ENCODE measurements around the gene PRDM1. TPM values are rescaled to one million over a fixed set of nuclear protein-coding genes. Genes with fewer than 3 reads are reported as not detected.
A peak's percentile ranks its signal among the peaks of the same experiment; 100 is the strongest.

The PRDM1 gene
- total RNA-seq, 1 experiment from 2014 or later = 0.40 TPM

DNA sequence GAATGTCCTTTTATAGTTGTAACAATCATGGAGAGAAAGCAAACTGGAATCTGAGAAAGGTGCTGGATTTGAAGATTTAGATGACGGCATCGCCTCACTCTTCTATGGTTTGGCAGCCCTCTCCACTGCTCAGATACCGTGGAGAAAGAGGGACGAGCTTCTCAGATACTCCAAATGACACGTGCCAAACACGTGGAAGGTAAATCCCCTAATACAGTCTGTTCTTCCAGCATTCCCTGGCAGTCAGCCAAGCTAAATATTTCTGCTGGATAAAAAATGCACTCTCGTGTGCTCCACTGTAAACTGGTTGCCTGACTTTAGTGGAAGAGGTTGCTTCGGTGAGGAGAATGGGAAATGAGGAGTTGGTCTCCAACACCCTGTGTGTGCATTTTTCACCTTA lies 16.7 kb upstream of the PRDM1 start:
- no peaks in the 10 kb centered on the region for H3K36me3 Mint-ChIP-seq (ENCODE audit: insufficient read depth, unreplicated experiment)
- no peak overlapping the region for H3K27ac Mint-ChIP-seq (ENCODE audit: unreplicated experiment)

DNA sequence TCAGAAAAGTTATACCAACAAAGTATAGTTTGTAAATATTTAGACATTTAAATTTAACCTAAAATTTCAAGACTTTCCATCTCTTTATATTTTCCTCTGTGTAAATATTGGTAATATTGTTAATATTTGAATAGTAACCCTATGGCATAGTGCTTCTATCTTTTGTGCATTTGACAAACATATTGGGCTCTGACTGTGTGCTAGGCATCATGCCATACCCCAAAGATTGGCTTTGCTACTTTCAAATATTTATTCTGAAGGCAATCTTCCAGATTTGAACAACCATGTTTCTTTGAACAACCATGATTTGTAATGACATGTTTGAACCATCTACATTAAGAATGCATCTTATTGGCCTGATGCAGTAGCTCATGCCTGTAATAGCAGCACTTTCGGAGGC lies 15.5 kb upstream of the PRDM1 start:
- CTCF ChIA-PET = no interaction called here
- Mint-ChIP-seq H3K9me3 (ENCODE audit: low read depth, unreplicated experiment) (no peaks in the 10 kb centered on the region), H3K27me3 (ENCODE audit: unreplicated experiment) (peaks cover 28% of the 10 kb centered on the region), H3K36me3 (ENCODE audit: insufficient read depth, unreplicated experiment) (no peaks in the 10 kb centered on the region), H3K4me1 (ENCODE audit: low read depth, unreplicated experiment) (peaks cover 8% of the 10 kb centered on the region), H3K27ac (ENCODE audit: unreplicated experiment) (no peak overlapping the region), H3K4me3 (ENCODE audit: low read depth, unreplicated experiment) (no peak overlapping the region)
- TF ChIP-seq CTCF (IDR thresholded peaks at IDR 0.05; ENCODE audit: unreplicated experiment) = no peak
- intact Hi-C loops (cut with micrococcal nuclease; ENCODE audit: unreplicated experiment) = no loop called here
- DNase-seq = no peak
- BruUV-seq (replicated peaks) = no TSS peak

More for the DNA sequence above, 16.7 kb upstream of the PRDM1 start:
- DNase-seq = peak; percentile 51
- Mint-ChIP-seq H3K4me1 (ENCODE audit: low read depth, unreplicated experiment) (peaks cover 8% of the 10 kb centered on the region), H3K9me3 (ENCODE audit: low read depth, unreplicated experiment) (no peaks in the 10 kb centered on the region), H3K4me3 (ENCODE audit: low read depth, unreplicated experiment) (no peak overlapping the region), H3K27me3 (ENCODE audit: unreplicated experiment) (peaks cover 38% of the 10 kb centered on the region)
- intact Hi-C loops (cut with micrococcal nuclease; ENCODE audit: unreplicated experiment) = no loop called here
- TF ChIP-seq CTCF (IDR thresholded peaks at IDR 0.05; ENCODE audit: unreplicated experiment) = no peak
- CTCF ChIA-PET = interaction anchor here (0.9 kb wide), 1 partner anchor 16 kb away, joined by 4 read pairs; the partner anchor contains the start of gene PRDM1
- no TSS peak for BruUV-seq (replicated peaks)

DNA sequence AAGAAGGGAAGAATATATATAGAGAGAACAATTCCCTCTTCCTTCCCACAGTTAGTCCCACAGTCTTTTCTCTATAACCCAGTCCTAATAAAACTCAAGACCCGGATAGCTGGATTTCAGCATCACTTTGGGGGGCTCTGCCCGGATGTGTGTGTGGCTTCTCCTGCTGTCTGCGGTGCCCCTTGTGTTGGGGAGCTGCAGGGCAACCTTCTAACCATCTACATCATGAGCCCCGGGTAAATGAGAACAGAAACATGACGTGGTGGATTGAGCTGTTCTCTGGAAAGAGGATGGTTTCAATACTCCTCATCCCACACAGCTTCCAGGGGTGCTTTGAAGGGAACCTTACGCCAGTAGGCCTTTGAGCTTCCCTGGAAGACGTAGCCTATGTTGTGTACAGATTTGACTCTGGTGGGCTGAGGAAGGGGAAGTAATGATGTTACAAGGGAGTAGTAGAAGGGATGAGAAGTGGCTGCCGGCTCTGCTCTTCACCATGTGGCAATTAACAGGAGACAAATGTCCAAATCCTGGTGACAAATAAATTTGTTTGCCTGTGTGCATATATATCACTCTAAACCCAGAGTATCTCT lies 13.5 kb upstream of the PRDM1 start:
- H3K27ac Mint-ChIP-seq (ENCODE audit: unreplicated experiment) = no peak overlapping the region
- no TSS peak for BruUV-seq (replicated peaks)
- peaks cover 8% of the 10 kb centered on the region for H3K4me1 Mint-ChIP-seq (ENCODE audit: low read depth, unreplicated experiment)
- H3K27me3 Mint-ChIP-seq (ENCODE audit: unreplicated experiment) = peaks cover 20% of the 10 kb centered on the region
- no peak for TF ChIP-seq CTCF (IDR thresholded peaks at IDR 0.05; ENCODE audit: unreplicated experiment)
- CTCF ChIA-PET = no interaction called here
- intact Hi-C loops (cut with micrococcal nuclease; ENCODE audit: unreplicated experiment) = no loop called here
- no peak for DNase-seq
- H3K36me3 Mint-ChIP-seq (ENCODE audit: insufficient read depth, unreplicated experiment) = no peaks in the 10 kb centered on the region
- H3K9me3 Mint-ChIP-seq (ENCODE audit: low read depth, unreplicated experiment) = no peaks in the 10 kb centered on the region
- no peak overlapping the region for H3K4me3 Mint-ChIP-seq (ENCODE audit: low read depth, unreplicated experiment)

DNA sequence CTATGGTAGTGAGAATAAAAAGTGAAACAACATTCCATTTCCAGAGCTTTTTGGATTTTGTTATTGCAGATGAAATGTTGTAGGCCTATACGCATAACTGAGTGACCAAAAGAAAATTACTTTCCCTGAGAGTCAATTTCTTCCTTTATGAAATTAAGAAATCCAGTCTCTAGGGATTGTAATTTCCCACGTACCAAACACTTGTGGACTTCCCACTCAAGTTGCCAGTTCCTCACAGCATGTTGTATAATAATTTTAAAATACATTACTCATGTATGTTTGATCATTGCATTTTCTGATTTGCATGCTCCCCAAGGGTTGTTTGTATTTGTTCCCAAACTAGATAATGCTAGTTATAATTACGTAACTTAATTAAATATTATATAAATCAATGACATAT lies 12.0 kb upstream of the PRDM1 start:
- H3K27ac Mint-ChIP-seq (ENCODE audit: unreplicated experiment) = no peak overlapping the region
- H3K4me1 Mint-ChIP-seq (ENCODE audit: low read depth, unreplicated experiment) = peaks cover 8% of the 10 kb centered on the region
- H3K36me3 Mint-ChIP-seq (ENCODE audit: insufficient read depth, unreplicated experiment) = no peaks in the 10 kb centered on the region
- CTCF ChIA-PET = no interaction called here
- no peak overlapping the region for H3K4me3 Mint-ChIP-seq (ENCODE audit: low read depth, unreplicated experiment)
- intact Hi-C loops (cut with micrococcal nuclease; ENCODE audit: unreplicated experiment) = no loop called here
- no peaks in the 10 kb centered on the region for H3K9me3 Mint-ChIP-seq (ENCODE audit: low read depth, unreplicated experiment)
- peaks cover 14% of the 10 kb centered on the region for H3K27me3 Mint-ChIP-seq (ENCODE audit: unreplicated experiment)
- no peak for DNase-seq
- no peak for TF ChIP-seq CTCF (IDR thresholded peaks at IDR 0.05; ENCODE audit: unreplicated experiment)
- no TSS peak for BruUV-seq (replicated peaks)

Data from Calu3 (cell line).